Suprapubic skin (tissue), 4 donors: Measurements from ENCODE around the gene CLCNKB. TPM values are rescaled to one million over a fixed set of nuclear protein-coding genes. Genes with fewer than 3 reads are reported as not detected.
"Not testable (repeated sequence)": the region's sequence is repeated elsewhere in the genome, so short reads cannot be mapped to it uniquely, and the experiment has no call there.

Source experiments
- DNase-seq, 2 donors: peaks; one replicate each; pipeline ENCODE4 v3.0.0-alpha.2; 2019; ENCODE audit warnings: low spot score in 2 of 2
- H3K27ac ChIP-seq: fragments of 200-600 bp; sonication (generic); one replicate; pipeline ENCODE4 v1.5.1; 2019
- H3K27me3 ChIP-seq: fragments of 200-600 bp; sonication (generic); one replicate; pipeline ENCODE4 v1.5.1; 2019
- H3K36me3 ChIP-seq: fragments of 200-600 bp; sonication (generic); one replicate; pipeline ENCODE4 v1.5.1; 2019
- H3K4me1 ChIP-seq: fragments of 200-600 bp; sonication (generic); one replicate; pipeline ENCODE4 v1.5.1; 2019
- H3K4me3 ChIP-seq: fragments of 200-600 bp; sonication (generic); one replicate; pipeline ENCODE4 v1.5.1; 2019; ENCODE audit warnings: mild to moderate bottlenecking
- H3K9me3 ChIP-seq: fragments of 200-600 bp; sonication (generic); one replicate; pipeline ENCODE4 v1.5.1; 2019
- CTCF ChIP-seq, 2 donors: fragments of 200-600 bp in 1 of 2; fragments of 450-650 bp in 1 of 2; sonication (generic) in 1 of 2; IDR thresholded peaks; one replicate each; pipeline ENCODE4 v1.5.1; 2016 to 2019; ENCODE audit warnings: antibody characterized with exemption in 2 of 2, mild to moderate bottlenecking in 1 of 2, moderate library complexity in 1 of 2
- EP300 ChIP-seq: sonication (generic); formaldehyde crosslinking; IDR thresholded peaks from one replicate; pipeline ENCODE4 v1.6.1; 2017; ENCODE audit warnings: antibody characterized with exemption
- POLR2A ChIP-seq, 2 donors: fragments of 450-650 bp; IDR thresholded peaks; one replicate each; pipeline ENCODE4 v1.6.1; 2017; ENCODE audit warnings: antibody characterized with exemption in 2 of 2, mild to moderate bottlenecking in 2 of 2, moderate library complexity in 2 of 2
- POLR2AphosphoS5 ChIP-seq, 3 donors: sonication (generic); formaldehyde crosslinking; IDR thresholded peaks; one replicate each; pipeline ENCODE4 v1.6.1; 2017; ENCODE audit warnings: antibody characterized with exemption in 3 of 3
- WGBS: methylation state at CpG from one replicate; pipeline ENCODE4 v1.1.5; 2018; 5-methylcytosine and 5-hydroxymethylcytosine counted together
- total RNA-seq, 4 donors: library from RNA; depleted of rRNA; stranded (reverse); fragments of >200 nt; gene quantifications; one replicate each; pipeline ENCODE4 v1.1.0, GENCODE V29; 2016

CLCNKB gene
- total RNA-seq, 4 donors from 2014 or later = 0.42 TPM; not detected in 3

GRCh38 chr1:16022393-16022792 lies 21.2 kb upstream of the CLCNKB start:
- TF ChIP-seq POLR2AphosphoS5 (IDR thresholded peaks at IDR 0.05) = no peak
- TF ChIP-seq EP300 = no peak
- no peak for TF ChIP-seq POLR2A (IDR thresholded peaks at IDR 0.05)
- TF ChIP-seq CTCF (IDR thresholded peaks at IDR 0.05) = no peak
- no peaks in the 10 kb centered on the region for H3K27me3 ChIP-seq
- WGBS = 81% methylated on average over 11 of the region's 11 CpGs
- DNase-seq = no peak
- H3K9me3 ChIP-seq = no peaks in the 10 kb centered on the region
- H3K4me3 ChIP-seq = no peak overlapping the region
- peaks cover 28% of the 10 kb centered on the region for H3K4me1 ChIP-seq
- no peak overlapping the region for H3K27ac ChIP-seq
- H3K36me3 ChIP-seq = no peaks in the 10 kb centered on the region

DNA sequence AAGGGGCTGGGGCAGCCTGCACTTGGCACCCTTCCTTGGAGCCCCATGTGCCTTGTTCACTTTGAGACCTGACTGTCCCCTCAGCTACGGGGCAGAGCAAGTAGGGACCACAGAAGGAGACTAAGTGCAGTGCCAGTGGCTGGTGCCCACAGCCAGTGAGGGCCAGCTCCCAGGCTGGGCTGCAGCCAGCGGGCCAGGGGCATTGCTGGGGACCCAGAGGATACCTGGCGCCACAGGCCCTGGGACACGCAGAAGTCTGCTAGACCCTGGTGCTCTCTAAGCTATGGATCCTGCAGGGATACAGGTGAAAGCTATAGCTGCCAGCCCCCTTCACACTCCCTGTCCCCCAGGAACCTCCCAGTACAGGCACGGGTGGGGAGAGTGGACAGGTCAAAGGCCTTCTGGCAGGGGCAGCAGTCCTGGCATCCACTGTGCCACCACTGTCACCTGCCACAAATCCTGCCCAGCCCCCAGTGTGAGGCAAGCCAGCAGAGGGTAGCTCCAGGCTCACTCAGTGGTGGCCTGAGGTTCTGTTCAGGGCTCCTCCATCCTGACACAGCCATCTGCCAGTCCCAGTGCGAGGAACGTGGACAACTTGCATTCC lies 20.4 kb upstream of the CLCNKB start:
- Histone ChIP-seq H3K9me3 (no peaks in the 10 kb centered on the region), H3K36me3 (no peaks in the 10 kb centered on the region), H3K4me3 (no peak overlapping the region), H3K27me3 (peaks cover 3% of the 10 kb centered on the region), H3K27ac (no peak overlapping the region), H3K4me1 (peaks cover 21% of the 10 kb centered on the region)
- WGBS = no CpG with 5 or more reads among the region's 7 CpGs
- TF ChIP-seq CTCF (IDR thresholded peaks at IDR 0.05) = no peak
- no peak for TF ChIP-seq POLR2AphosphoS5 (IDR thresholded peaks at IDR 0.05)
- DNase-seq = no peak

- H3K4me1 ChIP-seq, H3K27ac ChIP-seq, DNase-seq, H3K36me3 ChIP-seq, H3K9me3 ChIP-seq: not testable (repeated sequence)
- 60% methylated on average over 9 of the region's 10 CpGs for WGBS
- Histone ChIP-seq H3K27me3 (peaks cover 23% of the 10 kb centered on the region), H3K4me3 (peak overlapping the region; percentile 19)
These were observed 17.3 kb upstream of the CLCNKB start for GRCh38 chr1:16026302-16026701.

DNA sequence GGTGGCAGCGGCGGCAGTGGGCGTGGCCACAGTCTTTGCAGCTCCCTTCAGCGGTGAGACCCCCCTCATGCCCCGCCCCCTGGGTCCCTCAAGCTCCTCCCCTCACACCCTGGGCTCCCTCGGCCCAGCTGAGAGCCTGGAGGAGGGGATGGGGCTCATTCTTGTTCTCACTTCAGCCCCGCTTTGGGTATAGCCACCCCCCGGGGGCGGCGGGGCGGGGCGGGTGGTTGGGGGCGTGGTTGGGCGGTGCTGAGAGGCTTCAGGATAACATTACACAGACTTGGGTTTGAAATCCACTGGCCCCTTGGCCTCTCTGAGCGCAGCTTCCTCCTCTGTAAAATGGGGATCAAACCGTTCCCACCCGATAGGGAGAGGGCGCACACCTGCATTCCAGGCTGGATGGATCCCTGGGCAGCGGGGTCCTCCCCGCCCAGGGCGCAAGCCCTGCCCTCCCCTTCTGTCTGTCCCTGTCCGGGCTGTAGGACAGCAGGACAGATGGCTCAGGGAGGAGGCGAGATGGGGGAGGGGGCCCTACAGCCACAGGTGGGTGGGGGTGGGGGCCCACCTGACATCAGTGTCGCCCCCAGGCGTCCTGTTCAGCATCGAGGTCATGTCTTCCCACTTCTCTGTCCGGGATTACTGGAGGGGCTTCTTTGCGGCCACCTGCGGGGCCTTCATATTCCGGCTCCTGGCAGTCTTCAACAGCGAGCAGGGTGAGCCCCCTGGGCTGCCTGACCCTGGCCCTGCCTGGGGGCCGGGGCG lies 16.7 kb upstream of the CLCNKB start:
- no peak for DNase-seq

DNA sequence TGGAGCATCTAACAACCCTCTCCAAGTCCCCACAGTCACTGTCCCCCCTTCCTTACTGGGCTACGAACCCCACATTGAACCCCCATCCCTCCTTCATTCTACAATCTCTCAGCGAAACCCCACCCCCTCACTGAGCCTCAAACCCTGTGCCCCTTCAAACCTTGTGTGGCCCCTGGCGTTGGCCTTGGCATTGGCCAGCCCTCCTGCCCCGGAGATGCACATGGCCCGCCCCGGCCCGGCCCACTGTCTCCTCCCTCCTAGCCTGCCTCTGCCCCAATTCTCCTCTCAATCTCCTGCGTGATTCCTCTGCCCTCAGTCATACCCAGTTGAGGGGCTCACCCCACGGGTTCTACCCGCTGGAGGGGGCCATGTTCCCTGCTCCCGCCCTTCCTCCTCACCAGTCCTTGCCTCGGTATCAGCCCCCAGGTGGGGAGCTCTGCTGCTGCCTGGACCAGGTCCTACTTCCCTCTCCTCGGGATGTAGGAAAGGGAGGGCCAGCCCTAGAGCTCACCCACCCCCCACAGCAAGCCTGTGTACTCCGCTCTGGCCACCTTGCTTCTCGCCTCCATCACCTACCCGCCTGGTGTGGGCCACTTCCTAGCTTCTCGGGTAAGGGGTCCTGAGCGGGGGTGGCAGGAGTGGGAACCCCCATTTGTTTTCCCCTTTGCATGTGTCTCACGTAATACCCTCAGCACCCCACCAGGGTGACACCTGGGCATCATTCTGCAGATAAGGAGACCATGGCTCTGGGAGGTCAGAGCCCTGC lies 15.2 kb upstream of the CLCNKB start:
- TF ChIP-seq POLR2A (IDR thresholded peaks at IDR 0.05) (no peak), EP300 (no peak), POLR2AphosphoS5 (IDR thresholded peaks at IDR 0.05) (no peak), CTCF (IDR thresholded peaks at IDR 0.05) (no peak)
- Histone ChIP-seq H3K27me3 (peaks cover 23% of the 10 kb centered on the region), H3K27ac (no peak overlapping the region), H3K36me3 (no peaks in the 10 kb centered on the region), H3K9me3 (no peaks in the 10 kb centered on the region), H3K4me3 (no peak overlapping the region), H3K4me1 (peaks cover 21% of the 10 kb centered on the region)
- WGBS = 51% methylated on average over 19 of the region's 19 CpGs
- no peak for DNase-seq

More for the DNA sequence above, 16.7 kb upstream of the CLCNKB start:
- Histone ChIP-seq H3K36me3 (no peaks in the 10 kb centered on the region), H3K4me3 (peak overlapping the region; percentile 19), H3K9me3 (no peaks in the 10 kb centered on the region), H3K4me1 (peaks cover 10% of the 10 kb centered on the region), H3K27ac (no peak overlapping the region), H3K27me3 (peaks cover 23% of the 10 kb centered on the region)
- 14% methylated on average over 23 of the region's 33 CpGs for WGBS
- TF ChIP-seq POLR2A (IDR thresholded peaks at IDR 0.05) = no peak
- no peak for TF ChIP-seq EP300
- TF ChIP-seq POLR2AphosphoS5 (IDR thresholded peaks at IDR 0.05) = no peak
- no peak for TF ChIP-seq CTCF (IDR thresholded peaks at IDR 0.05)

GRCh38 chr1:16029003-16029268 lies 14.6 kb upstream of the CLCNKB start:
- not testable (repeated sequence) for H3K9me3 ChIP-seq, H3K36me3 ChIP-seq, H3K4me3 ChIP-seq, H3K27ac ChIP-seq, DNase-seq
- Histone ChIP-seq H3K27me3 (peaks cover 23% of the 10 kb centered on the region), H3K4me1 (peaks cover 21% of the 10 kb centered on the region)
- 94% methylated on average over 6 of the region's 13 CpGs for whole genome bisulfite sequencing
